ENCODE data around the gene MGA.

- TF ChIP-seq POLR2A (IDR thresholded peaks at IDR 0.05; ENCODE audit: low read length) (no peak), GATA1 (IDR thresholded peaks at IDR 0.05; ENCODE audit: low read depth, low read length) (no peak)
Observed at GRCh38 chr15:41633609-41634008, 26.6 kb upstream of the MGA start.
